Peyer's patch (tissue), 4 donors: ENCODE data around the gene FER1L5. TPM values are rescaled to one million over a fixed set of nuclear protein-coding genes. Genes with fewer than 3 reads are reported as not detected.

Source experiments
- DNase-seq, 3 donors: peaks; one replicate each; pipeline ENCODE4 v3.0.0-alpha.2; 2017 to 2019
- H3K27ac ChIP-seq, 4 donors: fragments of 200-600 bp; sonication (generic); one replicate each; pipeline ENCODE4 v1.5.1; 2016 to 2019
- H3K27me3 ChIP-seq, 2 donors: fragments of 200-600 bp; sonication (generic); one replicate each; pipeline ENCODE4 v1.5.1; 2019
- H3K36me3 ChIP-seq, 3 donors: fragments of 200-600 bp; sonication (generic); one replicate each; pipeline ENCODE4 v1.5.1; 2016 to 2019
- H3K4me1 ChIP-seq, 4 donors: fragments of 200-600 bp; sonication (generic); one replicate each; pipeline ENCODE4 v1.5.1; 2016 to 2019
- H3K4me3 ChIP-seq, 4 donors: fragments of 200-600 bp; sonication (generic); 1 replicate in 3 of 4; 2 replicates in 1 of 4; pipeline ENCODE4 v1.5.1; 2016 to 2019; ENCODE audit warnings: mild to moderate bottlenecking in 1 of 4
- H3K9me3 ChIP-seq, 4 donors: fragments of 200-600 bp; sonication (generic); one replicate each; pipeline ENCODE4 v1.5.1; 2016 to 2019; ENCODE audit warnings: mild to moderate bottlenecking in 1 of 4
- CTCF ChIP-seq, 6 experiments: fragments of 450-650 bp in 4 of 6; fragments of 200-600 bp in 2 of 6; sonication (generic) in 1 of 6; IDR thresholded peaks; one replicate each; pipeline ENCODE4 v1.5.1; 2017 to 2019; ENCODE audit warnings: antibody characterized with exemption in 6 of 6, mild to moderate bottlenecking in 3 of 6, moderate library complexity in 1 of 6
- POLR2A ChIP-seq, 2 donors: fragments of 450-650 bp; IDR thresholded peaks; one replicate each; pipeline ENCODE4 v1.5.1; 2017; ENCODE audit warnings: antibody characterized with exemption in 2 of 2, mild to moderate bottlenecking in 2 of 2, moderate library complexity in 2 of 2
- total RNA-seq, 4 donors: library from RNA; depleted of rRNA; stranded (reverse); fragments of >200 nt; gene quantifications; one replicate each; pipeline ENCODE4 v1.1.0, GENCODE V29; 2016

The FER1L5 gene
- total RNA-seq, 4 donors from 2014 or later: not detected

GRCh38 chr2:96701636-96702035, 59.1 kb downstream of the FER1L5 start:
- H3K27me3 ChIP-seq: no peaks in the 10 kb centered on the region
- H3K27ac ChIP-seq: no peak overlapping the region
- TF ChIP-seq POLR2A (IDR thresholded peaks at IDR 0.05): no peak
- TF ChIP-seq CTCF (IDR thresholded peaks at IDR 0.05): no peak
- peaks cover 0 to 21% (median 0%) of the 10 kb centered on the region in 3 donors for H3K36me3 ChIP-seq
- H3K4me3 ChIP-seq: no peak overlapping the region
- DNase-seq: no peak
- H3K4me1 ChIP-seq: no peaks in the 10 kb centered on the region
- no peaks in the 10 kb centered on the region for H3K9me3 ChIP-seq

GRCh38 chr2:96702098-96702785, 59.7 kb downstream of the FER1L5 start:
- Histone ChIP-seq H3K36me3 (peaks cover 0 to 27% (median 0%) of the 10 kb centered on the region in 3 donors), H3K27ac (no peak overlapping the region), H3K9me3 (no peaks in the 10 kb centered on the region), H3K4me1 (no peaks in the 10 kb centered on the region), H3K4me3 (no peak overlapping the region), H3K27me3 (no peaks in the 10 kb centered on the region)
- DNase-seq: no peak
- TF ChIP-seq POLR2A (IDR thresholded peaks at IDR 0.05): no peak

GRCh38 chr2:96703021-96703751, 60.6 kb downstream of the FER1L5 start:
- Histone ChIP-seq H3K27me3 (no peaks in the 10 kb centered on the region), H3K27ac (no peak overlapping the region), H3K36me3 (peaks cover 0 to 36% (median 0%) of the 10 kb centered on the region in 3 donors), H3K9me3 (no peaks in the 10 kb centered on the region), H3K4me3 (no peak overlapping the region), H3K4me1 (no peaks in the 10 kb centered on the region)
- DNase-seq: no peak
- TF ChIP-seq POLR2A (IDR thresholded peaks at IDR 0.05): no peak
- no peak for TF ChIP-seq CTCF (IDR thresholded peaks at IDR 0.05)

- no peak overlapping the region for H3K27ac ChIP-seq
- TF ChIP-seq CTCF (IDR thresholded peaks at IDR 0.05): no peak
- TF ChIP-seq POLR2A (IDR thresholded peaks at IDR 0.05): no peak
- H3K9me3 ChIP-seq: no peaks in the 10 kb centered on the region
- no peaks in the 10 kb centered on the region for H3K4me1 ChIP-seq
- peaks cover 0 to 60% (median 0%) of the 10 kb centered on the region in 3 donors for H3K36me3 ChIP-seq
- H3K27me3 ChIP-seq: no peaks in the 10 kb centered on the region
- DNase-seq: no peak
- no peak overlapping the region for H3K4me3 ChIP-seq
Measured at GRCh38 chr2:96710985-96711384, 68.4 kb downstream of the FER1L5 start.

- Histone ChIP-seq H3K9me3 (no peaks in the 10 kb centered on the region), H3K27ac (no peak overlapping the region), H3K4me3 (no peak overlapping the region), H3K4me1 (no peaks in the 10 kb centered on the region), H3K36me3 (peaks cover 0 to 15% (median 0%) of the 10 kb centered on the region in 3 donors), H3K27me3 (no peaks in the 10 kb centered on the region)
- DNase-seq: no peak
- TF ChIP-seq CTCF (IDR thresholded peaks at IDR 0.05) (no peak), POLR2A (IDR thresholded peaks at IDR 0.05) (no peak)
Measured at GRCh38 chr2:96715658-96716057, 73.1 kb downstream of the FER1L5 start.

- no peaks in the 10 kb centered on the region for H3K9me3 ChIP-seq
- H3K4me3 ChIP-seq: no peak overlapping the region
- H3K4me1 ChIP-seq: no peaks in the 10 kb centered on the region
- no peak for TF ChIP-seq POLR2A (IDR thresholded peaks at IDR 0.05)
- TF ChIP-seq CTCF (IDR thresholded peaks at IDR 0.05): no peak
- no peaks in the 10 kb centered on the region for H3K27me3 ChIP-seq
- H3K36me3 ChIP-seq: peaks cover 0 to 8% (median 0%) of the 10 kb centered on the region in 3 donors
- no peak overlapping the region for H3K27ac ChIP-seq
- DNase-seq: no peak
Measured at GRCh38 chr2:96716388-96716787, 73.8 kb downstream of the FER1L5 start.
